HepG2 (cell line): ENCODE results near the gene KIF13A. TPM values are rescaled to one million over a fixed set of nuclear protein-coding genes. Genes with fewer than 3 reads are reported as not detected.

ENCODE experiments used
- ERF ChIP-seq: IDR thresholded peaks from 2 replicates; pipeline ENCODE4 v1.6.1; 2018; ENCODE audit warnings: missing biosample characterization, missing genetic modification reagents
- FIP1L1 ChIP-seq: fragments of 200-400 bp; formaldehyde crosslinking; IDR thresholded peaks from 2 replicates; pipeline ENCODE4 v1.6.1; 2018; ENCODE audit warnings: low read depth, mild to moderate bottlenecking, low read length, moderate library complexity, borderline replicate concordance; ENCODE audit not compliant: insufficient read depth
- KLF13 ChIP-seq: sonication (generic); formaldehyde crosslinking; IDR thresholded peaks from 2 replicates; pipeline ENCODE4 v1.4.0; 2020; ENCODE audit warnings: mild to moderate bottlenecking, missing genetic modification reagents
- MTA3 ChIP-seq: sonication (generic); formaldehyde crosslinking; IDR thresholded peaks from 2 replicates; pipeline ENCODE4 v1.4.0; 2020; ENCODE audit warnings: missing genetic modification reagents
- SMYD3 ChIP-seq: sonication (generic); formaldehyde crosslinking; IDR thresholded peaks from 2 replicates; pipeline ENCODE4 v1.8.1; 2023; ENCODE audit warnings: mild to moderate bottlenecking, missing genetic modification reagents
- SNAPC2 ChIP-seq: sonication (generic); formaldehyde crosslinking; IDR thresholded peaks from 2 replicates; pipeline ENCODE4 v1.8.1; 2022; ENCODE audit warnings: mild to moderate bottlenecking, missing genetic modification reagents
- SP5 ChIP-seq: IDR thresholded peaks from 2 replicates; pipeline ENCODE4 v1.6.1; 2016; ENCODE audit warnings: low read depth, borderline replicate concordance
- THAP11 ChIP-seq: IDR thresholded peaks from 2 replicates; pipeline ENCODE4 v1.6.1; 2016; ENCODE audit warnings: missing biosample characterization, missing genetic modification reagents
- ZKSCAN5 ChIP-seq: sonication (generic); formaldehyde crosslinking; IDR thresholded peaks from 2 replicates; pipeline ENCODE4 v1.5.1; 2020; ENCODE audit warnings: mild to moderate bottlenecking, missing genetic modification reagents
- ZNF264 ChIP-seq: sonication (generic); formaldehyde crosslinking; IDR thresholded peaks from 2 replicates; pipeline ENCODE4 v1.4.0; 2020; ENCODE audit warnings: missing genetic modification reagents
- ZNF7 ChIP-seq: IDR thresholded peaks from 2 replicates; pipeline ENCODE4 v1.6.1; 2016; ENCODE audit warnings: missing biosample characterization, missing genetic modification reagents
- ZNF749 ChIP-seq: sonication (generic); formaldehyde crosslinking; IDR thresholded peaks from 2 replicates; pipeline ENCODE4 v1.8.0; 2022; ENCODE audit warnings: mild to moderate bottlenecking, missing genetic modification reagents, moderate library complexity, borderline replicate concordance
- ZSCAN21 ChIP-seq: sonication (generic); formaldehyde crosslinking; IDR thresholded peaks from 2 replicates; pipeline ENCODE4 v1.8.0; 2022; ENCODE audit warnings: mild to moderate bottlenecking, missing genetic modification reagents, moderate library complexity, borderline replicate concordance
- polyA plus RNA-seq, 8 experiments: library from polyadenylated mRNA; depleted of rRNA in 3 of 8; stranded (reverse) in 7 of 8; unstranded in 1 of 8; fragments of >200 nt; fragmentation: Illumina TruSeq in 4 of 8; extraction: Trizol in 4 of 8; gene quantifications; 2 replicates each; pipeline versions ENCODE4 v1.2.1 to v1.2.3, GENCODE V29; 2011 to 2016; ENCODE audit warnings: low read depth in 4 of 8, missing spikeins in 1 of 8, mixed read lengths in 1 of 8; ENCODE audit not compliant: insufficient read depth in 1 of 8
- total RNA-seq, 5 experiments: library from RNA; depleted of rRNA; stranded (reverse); fragments of >200 nt; fragmentation: Illumina TruSeq; extraction: Trizol; gene quantifications; 2 replicates each; pipeline ENCODE4 v1.2.3, GENCODE V29; 2016; ENCODE audit warnings: low read depth in 1 of 5
- TF ChIP-seq, protein P1 (sequence below): sonication (generic); formaldehyde crosslinking; IDR thresholded peaks from 2 replicates; pipeline ENCODE4 v1.8.0; 2022; ENCODE audit warnings: mild to moderate bottlenecking, missing genetic modification reagents, moderate library complexity
- TF ChIP-seq, protein P2 (sequence below): sonication (generic); formaldehyde crosslinking; IDR thresholded peaks from 2 replicates; pipeline ENCODE4 v1.5.0; 2020; ENCODE audit warnings: mild to moderate bottlenecking, missing genetic modification reagents, borderline replicate concordance
- TF ChIP-seq, protein P3 (sequence below): sonication (generic); formaldehyde crosslinking; IDR thresholded peaks from 2 replicates; pipeline ENCODE4 v1.4.0; 2020; ENCODE audit warnings: missing genetic modification reagents
- TF ChIP-seq, protein P4 (sequence below): sonication (generic); formaldehyde crosslinking; IDR thresholded peaks from 2 replicates; pipeline ENCODE4 v1.9.0; 2021; ENCODE audit warnings: missing genetic modification reagents, borderline replicate concordance
- TF ChIP-seq, protein P5 (sequence below): IDR thresholded peaks from 2 replicates; pipeline ENCODE4 v1.6.1; 2016
- TF ChIP-seq, protein P6 (sequence below): sonication (generic); formaldehyde crosslinking; IDR thresholded peaks from 2 replicates; pipeline ENCODE4 v1.8.0; 2022; ENCODE audit warnings: missing genetic modification reagents, mild to moderate bottlenecking, inconsistent platforms, borderline replicate concordance

The KIF13A gene
- total and polyA plus RNA-seq, 2 of the 13 experiments (the other 11 are each of a cell fraction or from before 2014, with no cell fraction given), result 21.1 to 37.2 TPM

DNA sequence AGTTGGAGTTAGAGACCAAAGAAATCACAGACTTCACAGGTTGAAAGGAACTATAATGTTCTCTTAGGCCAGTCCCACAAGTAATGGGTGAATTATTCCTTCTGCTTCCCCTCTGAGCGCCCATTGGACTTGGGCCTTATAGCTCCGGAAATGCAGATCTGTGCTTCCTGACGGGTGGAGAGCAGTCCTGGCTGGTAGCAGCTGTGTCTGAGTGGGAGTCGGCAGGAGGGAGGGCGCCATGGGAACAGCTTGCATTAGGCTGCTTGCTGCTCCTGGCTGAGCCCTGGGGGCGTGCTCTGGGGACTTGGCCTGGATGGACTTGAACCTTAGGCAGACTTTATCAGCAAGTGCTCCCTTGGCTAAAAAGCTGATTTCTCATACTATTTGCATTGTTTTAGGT, 262.4 kb downstream of the KIF13A start (continued):
- TF ChIP-seq, protein P1, sequence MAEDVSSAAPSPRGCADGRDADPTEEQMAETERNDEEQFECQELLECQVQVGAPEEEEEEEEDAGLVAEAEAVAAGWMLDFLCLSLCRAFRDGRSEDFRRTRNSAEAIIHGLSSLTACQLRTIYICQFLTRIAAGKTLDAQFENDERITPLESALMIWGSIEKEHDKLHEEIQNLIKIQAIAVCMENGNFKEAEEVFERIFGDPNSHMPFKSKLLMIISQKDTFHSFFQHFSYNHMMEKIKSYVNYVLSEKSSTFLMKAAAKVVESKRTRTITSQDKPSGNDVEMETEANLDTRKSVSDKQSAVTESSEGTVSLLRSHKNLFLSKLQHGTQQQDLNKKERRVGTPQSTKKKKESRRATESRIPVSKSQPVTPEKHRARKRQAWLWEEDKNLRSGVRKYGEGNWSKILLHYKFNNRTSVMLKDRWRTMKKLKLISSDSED (CRISPR knock-in tag), result no peak
- TF ChIP-seq SP5 (no peak), KLF13 (no peak), ERF (CRISPR knock-in tag) (peak; percentile 66), ZNF749 (CRISPR knock-in tag) (no peak), MTA3 (CRISPR knock-in tag) (no peak), ZNF264 (0 out of 2 replicates have a peak, but pooled peaks have one; percentile 48), FIP1L1 (no peak), ZNF7 (CRISPR knock-in tag) (no peak), SMYD3 (CRISPR knock-in tag) (no peak), ZKSCAN5 (CRISPR knock-in tag) (no peak), ZSCAN21 (no peak), SNAPC2 (no peak), THAP11 (CRISPR knock-in tag) (peak; percentile 71)
- TF ChIP-seq, protein P2, sequence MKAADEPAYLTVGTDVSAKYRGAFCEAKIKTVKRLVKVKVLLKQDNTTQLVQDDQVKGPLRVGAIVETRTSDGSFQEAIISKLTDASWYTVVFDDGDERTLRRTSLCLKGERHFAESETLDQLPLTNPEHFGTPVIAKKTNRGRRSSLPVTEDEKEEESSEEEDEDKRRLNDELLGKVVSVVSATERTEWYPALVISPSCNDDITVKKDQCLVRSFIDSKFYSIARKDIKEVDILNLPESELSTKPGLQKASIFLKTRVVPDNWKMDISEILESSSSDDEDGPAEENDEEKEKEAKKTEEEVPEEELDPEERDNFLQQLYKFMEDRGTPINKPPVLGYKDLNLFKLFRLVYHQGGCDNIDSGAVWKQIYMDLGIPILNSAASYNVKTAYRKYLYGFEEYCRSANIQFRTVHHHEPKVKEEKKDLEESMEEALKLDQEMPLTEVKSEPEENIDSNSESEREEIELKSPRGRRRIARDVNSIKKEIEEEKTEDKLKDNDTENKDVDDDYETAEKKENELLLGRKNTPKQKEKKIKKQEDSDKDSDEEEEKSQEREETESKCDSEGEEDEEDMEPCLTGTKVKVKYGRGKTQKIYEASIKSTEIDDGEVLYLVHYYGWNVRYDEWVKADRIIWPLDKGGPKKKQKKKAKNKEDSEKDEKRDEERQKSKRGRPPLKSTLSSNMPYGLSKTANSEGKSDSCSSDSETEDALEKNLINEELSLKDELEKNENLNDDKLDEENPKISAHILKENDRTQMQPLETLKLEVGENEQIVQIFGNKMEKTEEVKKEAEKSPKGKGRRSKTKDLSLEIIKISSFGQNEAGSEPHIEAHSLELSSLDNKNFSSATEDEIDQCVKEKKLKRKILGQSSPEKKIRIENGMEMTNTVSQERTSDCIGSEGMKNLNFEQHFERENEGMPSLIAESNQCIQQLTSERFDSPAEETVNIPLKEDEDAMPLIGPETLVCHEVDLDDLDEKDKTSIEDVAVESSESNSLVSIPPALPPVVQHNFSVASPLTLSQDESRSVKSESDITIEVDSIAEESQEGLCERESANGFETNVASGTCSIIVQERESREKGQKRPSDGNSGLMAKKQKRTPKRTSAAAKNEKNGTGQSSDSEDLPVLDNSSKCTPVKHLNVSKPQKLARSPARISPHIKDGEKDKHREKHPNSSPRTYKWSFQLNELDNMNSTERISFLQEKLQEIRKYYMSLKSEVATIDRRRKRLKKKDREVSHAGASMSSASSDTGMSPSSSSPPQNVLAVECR (CRISPR knock-in tag), result peak; percentile 37; the same call in 1 of the 2 replicates
- TF ChIP-seq, protein P3, sequence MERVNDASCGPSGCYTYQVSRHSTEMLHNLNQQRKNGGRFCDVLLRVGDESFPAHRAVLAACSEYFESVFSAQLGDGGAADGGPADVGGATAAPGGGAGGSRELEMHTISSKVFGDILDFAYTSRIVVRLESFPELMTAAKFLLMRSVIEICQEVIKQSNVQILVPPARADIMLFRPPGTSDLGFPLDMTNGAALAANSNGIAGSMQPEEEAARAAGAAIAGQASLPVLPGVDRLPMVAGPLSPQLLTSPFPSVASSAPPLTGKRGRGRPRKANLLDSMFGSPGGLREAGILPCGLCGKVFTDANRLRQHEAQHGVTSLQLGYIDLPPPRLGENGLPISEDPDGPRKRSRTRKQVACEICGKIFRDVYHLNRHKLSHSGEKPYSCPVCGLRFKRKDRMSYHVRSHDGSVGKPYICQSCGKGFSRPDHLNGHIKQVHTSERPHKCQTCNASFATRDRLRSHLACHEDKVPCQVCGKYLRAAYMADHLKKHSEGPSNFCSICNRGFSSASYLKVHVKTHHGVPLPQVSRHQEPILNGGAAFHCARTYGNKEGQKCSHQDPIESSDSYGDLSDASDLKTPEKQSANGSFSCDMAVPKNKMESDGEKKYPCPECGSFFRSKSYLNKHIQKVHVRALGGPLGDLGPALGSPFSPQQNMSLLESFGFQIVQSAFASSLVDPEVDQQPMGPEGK (CRISPR knock-in tag), result peak; percentile 54
- TF ChIP-seq, protein P4, sequence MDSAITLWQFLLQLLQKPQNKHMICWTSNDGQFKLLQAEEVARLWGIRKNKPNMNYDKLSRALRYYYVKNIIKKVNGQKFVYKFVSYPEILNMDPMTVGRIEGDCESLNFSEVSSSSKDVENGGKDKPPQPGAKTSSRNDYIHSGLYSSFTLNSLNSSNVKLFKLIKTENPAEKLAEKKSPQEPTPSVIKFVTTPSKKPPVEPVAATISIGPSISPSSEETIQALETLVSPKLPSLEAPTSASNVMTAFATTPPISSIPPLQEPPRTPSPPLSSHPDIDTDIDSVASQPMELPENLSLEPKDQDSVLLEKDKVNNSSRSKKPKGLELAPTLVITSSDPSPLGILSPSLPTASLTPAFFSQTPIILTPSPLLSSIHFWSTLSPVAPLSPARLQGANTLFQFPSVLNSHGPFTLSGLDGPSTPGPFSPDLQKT (CRISPR knock-in tag), result no peak
- TF ChIP-seq, protein P5, sequence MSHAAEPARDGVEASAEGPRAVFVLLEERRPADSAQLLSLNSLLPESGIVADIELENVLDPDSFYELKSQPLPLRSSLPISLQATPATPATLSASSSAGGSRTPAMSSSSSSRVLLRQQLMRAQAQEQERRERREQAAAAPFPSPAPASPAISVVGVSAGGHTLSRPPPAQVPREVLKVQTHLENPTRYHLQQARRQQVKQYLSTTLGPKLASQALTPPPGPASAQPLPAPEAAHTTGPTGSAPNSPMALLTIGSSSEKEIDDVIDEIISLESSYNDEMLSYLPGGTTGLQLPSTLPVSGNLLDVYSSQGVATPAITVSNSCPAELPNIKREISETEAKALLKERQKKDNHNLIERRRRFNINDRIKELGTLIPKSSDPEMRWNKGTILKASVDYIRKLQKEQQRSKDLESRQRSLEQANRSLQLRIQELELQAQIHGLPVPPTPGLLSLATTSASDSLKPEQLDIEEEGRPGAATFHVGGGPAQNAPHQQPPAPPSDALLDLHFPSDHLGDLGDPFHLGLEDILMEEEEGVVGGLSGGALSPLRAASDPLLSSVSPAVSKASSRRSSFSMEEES (CRISPR knock-in tag), result no peak
- TF ChIP-seq, protein P6, sequence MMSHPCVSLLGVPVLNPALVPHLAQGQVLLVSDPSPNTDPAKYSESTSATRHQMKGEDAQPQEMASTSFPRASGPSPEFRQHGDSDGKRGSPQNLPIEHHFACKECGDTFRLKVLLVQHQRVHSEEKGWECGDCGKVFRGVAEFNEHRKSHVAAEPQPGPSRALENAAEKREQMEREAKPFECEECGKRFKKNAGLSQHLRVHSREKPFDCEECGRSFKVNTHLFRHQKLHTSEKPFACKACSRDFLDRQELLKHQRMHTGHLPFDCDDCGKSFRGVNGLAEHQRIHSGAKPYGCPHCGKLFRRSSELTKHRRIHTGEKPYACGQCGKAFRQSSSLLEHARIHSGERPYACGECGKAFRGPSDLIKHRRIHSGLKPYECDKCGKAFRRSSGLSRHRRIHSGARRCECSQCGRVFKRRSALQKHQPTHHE (CRISPR knock-in tag), result no peak
